ENCODE results near the gene SNRPA.

SNRPA gene

GRCh38 chr19:40750874-40751537, at the start of gene SNRPA:
TSS of gene SNRPA (plus strand) at chr19:40751203. CDS start at chr19:40751409, 206 bp downstream.
- peak; percentile 95 for DNase-seq (ENCODE audit: insufficient read length, low spot score)
- FAIRE-seq: peak; percentile 51

GRCh38 chr19:40701758-40702157, 49.2 kb upstream of the SNRPA start:
- DNase-seq (ENCODE audit: insufficient read length, low spot score): no peak
- FAIRE-seq: no peak

- FAIRE-seq (no peak), DNase-seq (ENCODE audit: insufficient read length, low spot score) (no peak)
Measured at GRCh38 chr19:40702337-40703012, 48.5 kb upstream of the SNRPA start.

- no peak for DNase-seq (ENCODE audit: insufficient read length, low spot score)
Measured at GRCh38 chr19:40703029-40703755, 47.8 kb upstream of the SNRPA start.

GRCh38 chr19:40704491-40705361, 46.3 kb upstream of the SNRPA start:
- DNase-seq (ENCODE audit: insufficient read length, low spot score): no peak
- FAIRE-seq: no peak

More at GRCh38 chr19:40703029-40703755, 47.8 kb upstream of the SNRPA start:
- no peak for FAIRE-seq

GRCh38 chr19:40705362-40705651, 45.7 kb upstream of the SNRPA start:
- no peak for FAIRE-seq

GRCh38 chr19:40705950-40706619, 44.9 kb upstream of the SNRPA start:
- no peak for FAIRE-seq
- no peak for DNase-seq (ENCODE audit: insufficient read length, low spot score)

More at GRCh38 chr19:40705362-40705651, 45.7 kb upstream of the SNRPA start:
- no peak for DNase-seq (ENCODE audit: insufficient read length, low spot score)

GRCh38 chr19:40707615-40708014, 43.4 kb upstream of the SNRPA start:
- no peak for DNase-seq (ENCODE audit: insufficient read length, low spot score)
- no peak for FAIRE-seq

GRCh38 chr19:40709817-40710216, 41.2 kb upstream of the SNRPA start:
- DNase-seq (ENCODE audit: insufficient read length, low spot score): no peak
- FAIRE-seq: no peak

- DNase-seq (ENCODE audit: insufficient read length, low spot score) (no peak), FAIRE-seq (no peak)
Measured at GRCh38 chr19:40713939-40714338, 37.1 kb upstream of the SNRPA start.

GRCh38 chr19:40714441-40715299, 36.3 kb upstream of the SNRPA start:
- peak; percentile 23 for FAIRE-seq

GRCh38 chr19:40716031-40716481, 34.9 kb upstream of the SNRPA start:
- peak; percentile 20 for FAIRE-seq
- DNase-seq (ENCODE audit: insufficient read length, low spot score): peak; percentile 70

More at GRCh38 chr19:40714441-40715299, 36.3 kb upstream of the SNRPA start:
- peak; percentile 95 for DNase-seq (ENCODE audit: insufficient read length, low spot score)

GRCh38 chr19:40716482-40717324, 34.3 kb upstream of the SNRPA start, which contains the start of the genes COQ8B and ITPKC:
TSS of gene COQ8B (minus strand) at chr19:40716886. CDS start at chr19:40714632, 2,254 bp downstream.
TSS of gene ITPKC (plus strand) at chr19:40717112. CDS start at chr19:40717136, 24 bp downstream.
- DNase-seq (ENCODE audit: insufficient read length, low spot score): peak; percentile 93
- peak; percentile 70 for FAIRE-seq

GRCh38 chr19:40717325-40717879, 33.6 kb upstream of the SNRPA start:
- FAIRE-seq: no peak
- DNase-seq (ENCODE audit: insufficient read length, low spot score): no peak

- DNase-seq (ENCODE audit: insufficient read length, low spot score): no peak
- no peak for FAIRE-seq
Measured at GRCh38 chr19:40717880-40718773, 32.9 kb upstream of the SNRPA start.

GRCh38 chr19:40718774-40719391, 32.1 kb upstream of the SNRPA start:
- peak; percentile 46 for DNase-seq (ENCODE audit: insufficient read length, low spot score)
- no peak for FAIRE-seq
